HEK293 (cell line): ENCODE measurements around the gene CCNG2.

Experiments
- CTCF ChIA-PET: fragments of 350-600 bp; formaldehyde crosslinking; extraction: SDS; loops from one replicate; lab custom pipeline; 2021; ENCODE audit warnings: antibody characterized with exemption; lab: Yijun Ruan, JAX
- POLR2A ChIA-PET: fragments of 300-600 bp; formaldehyde crosslinking; extraction: SDS; loops from one replicate; lab custom pipeline; 2020; ENCODE audit warnings: antibody characterized with exemption, inconsistent platforms; lab: Yijun Ruan, JAX
- H3K27ac ChIP-seq: fragments of 200-500 bp; sonication (Bioruptor generic); 2 replicates; pipeline ENCODE4 v1.5.1; 2014; ENCODE audit warnings: low read depth, low read length, control low read depth, inconsistent platforms; ENCODE audit errors: extremely low read depth
- H3K36me3 ChIP-seq, 2 experiments: fragments of 200-500 bp in 1 of 2; sonication (Bioruptor generic) in 1 of 2; 1 replicate in 1 of 2; 2 replicates in 1 of 2; pipeline ENCODE4 v1.5.1; 2014 to 2017; ENCODE audit warnings: inconsistent platforms in 2 of 2, low read length in 2 of 2; ENCODE audit not compliant: control insufficient read depth in 2 of 2, insufficient read depth in 1 of 2
- H3K4me1 ChIP-seq: fragments of 200-500 bp; sonication (Bioruptor generic); 2 replicates; pipeline ENCODE4 v1.5.1; 2014; ENCODE audit warnings: mild to moderate bottlenecking, low read length, inconsistent platforms; ENCODE audit not compliant: control insufficient read depth, insufficient read depth
- H3K4me3 ChIP-seq: 2 replicates; pipeline ENCODE4 v1.5.1; 2011; ENCODE audit warnings: low read depth, mild to moderate bottlenecking, control low read depth, low read length, moderate library complexity
- H3K9me3 ChIP-seq: fragments of 200-500 bp; sonication (Bioruptor generic); 2 replicates; pipeline ENCODE4 v1.5.1; 2014; ENCODE audit warnings: low read depth, low read length, inconsistent platforms; ENCODE audit not compliant: control insufficient read depth, insufficient read depth
- BCL11B ChIP-seq: fragments of 450-650 bp; formaldehyde crosslinking; IDR thresholded peaks from 2 replicates; pipeline ENCODE4 v1.5.1; 2016; ENCODE audit warnings: low read depth, missing biosample characterization, missing genetic modification characterization
- HOXA7 ChIP-seq: sonication (generic); formaldehyde crosslinking; IDR thresholded peaks from 2 replicates; pipeline ENCODE4 v1.8.1; 2022; ENCODE audit warnings: missing genetic modification reagents, borderline replicate concordance
- MZF1 ChIP-seq: fragments of 450-650 bp; formaldehyde crosslinking; IDR thresholded peaks from 2 replicates; pipeline ENCODE4 v1.5.1; 2017; ENCODE audit warnings: missing biosample characterization, missing genetic modification characterization, borderline replicate concordance
- OSR2 ChIP-seq: fragments of 450-650 bp; formaldehyde crosslinking; IDR thresholded peaks from 2 replicates; pipeline ENCODE4 v1.5.1; 2016; ENCODE audit warnings: missing biosample characterization, missing genetic modification characterization
- SP3 ChIP-seq: fragments of 450-650 bp; formaldehyde crosslinking; IDR thresholded peaks from 2 replicates; pipeline ENCODE4 v1.5.1; 2016; ENCODE audit warnings: missing biosample characterization, missing genetic modification characterization
- TCF7L2 ChIP-seq: IDR thresholded peaks from 2 replicates; pipeline ENCODE4 v1.6.1; 2011; ENCODE audit warnings: low read depth, mild to moderate bottlenecking, inconsistent platforms, low read length, moderate library complexity, borderline replicate concordance
- ZIC2 ChIP-seq: fragments of 450-650 bp; formaldehyde crosslinking; IDR thresholded peaks from 2 replicates; pipeline ENCODE4 v1.5.1; 2016; ENCODE audit warnings: missing biosample characterization, missing genetic modification characterization
- ZNF155 ChIP-seq: fragments of 450-650 bp; formaldehyde crosslinking; IDR thresholded peaks from 2 replicates; pipeline ENCODE4 v1.5.1; 2016; ENCODE audit warnings: missing biosample characterization, missing genetic modification characterization
- ZNF202 ChIP-seq: fragments of 450-650 bp; formaldehyde crosslinking; IDR thresholded peaks from 2 replicates; pipeline ENCODE4 v1.5.1; 2016; ENCODE audit warnings: missing biosample characterization, missing genetic modification characterization, borderline replicate concordance
- ZNF223 ChIP-seq: fragments of 450-650 bp; formaldehyde crosslinking; IDR thresholded peaks from 2 replicates; pipeline ENCODE4 v1.5.1; 2016; ENCODE audit warnings: missing biosample characterization, missing genetic modification characterization
- ZNF239 ChIP-seq: fragments of 450-650 bp; formaldehyde crosslinking; IDR thresholded peaks from 2 replicates; pipeline ENCODE4 v1.5.1; 2016; ENCODE audit warnings: missing biosample characterization, missing genetic modification characterization
- ZNF292 ChIP-seq: fragments of 450-650 bp; formaldehyde crosslinking; IDR thresholded peaks from 2 replicates; pipeline ENCODE4 v1.5.1; 2016; ENCODE audit warnings: low read depth, missing biosample characterization, missing genetic modification characterization, borderline replicate concordance
- ZNF311 ChIP-seq: fragments of 450-650 bp; formaldehyde crosslinking; IDR thresholded peaks from 2 replicates; pipeline ENCODE4 v1.5.1; 2017; ENCODE audit warnings: missing biosample characterization, missing genetic modification characterization, borderline replicate concordance
- ZNF530 ChIP-seq: fragments of 450-650 bp; formaldehyde crosslinking; IDR thresholded peaks from 2 replicates; pipeline ENCODE4 v1.5.1; 2016; ENCODE audit warnings: low read depth, missing biosample characterization, missing genetic modification characterization
- ZNF768 ChIP-seq: fragments of 450-650 bp; formaldehyde crosslinking; IDR thresholded peaks from 2 replicates; pipeline ENCODE4 v1.5.1; 2018; ENCODE audit warnings: missing biosample characterization, mild to moderate bottlenecking, missing genetic modification characterization
- ZNF791 ChIP-seq: fragments of 450-650 bp; formaldehyde crosslinking; IDR thresholded peaks from 2 replicates; pipeline ENCODE4 v1.5.1; 2016; ENCODE audit warnings: missing biosample characterization, missing genetic modification characterization
- TF ChIP-seq, protein P1 (sequence below): fragments of 450-650 bp; formaldehyde crosslinking; IDR thresholded peaks from 2 replicates; pipeline ENCODE4 v1.5.1; 2016; ENCODE audit warnings: missing biosample characterization, missing genetic modification characterization
- TF ChIP-seq, protein P2 (sequence below): fragments of 450-650 bp; formaldehyde crosslinking; IDR thresholded peaks from 2 replicates; pipeline ENCODE4 v1.5.1; 2017; ENCODE audit warnings: missing biosample characterization, mild to moderate bottlenecking, missing genetic modification characterization, moderate library complexity
- TF ChIP-seq, protein P3 (sequence below): fragments of 450-650 bp; formaldehyde crosslinking; optimal IDR thresholded peaks from 2 replicates; pipeline ENCODE3; 2016; ENCODE audit warnings: missing biosample characterization, mild to moderate bottlenecking, missing genetic modification characterization
- TF ChIP-seq, protein P4 (sequence below): fragments of 450-650 bp; formaldehyde crosslinking; IDR thresholded peaks from 2 replicates; pipeline ENCODE4 v1.5.1; 2016; ENCODE audit warnings: missing biosample characterization, missing genetic modification characterization
- TF ChIP-seq, protein P5 (sequence below): fragments of 450-650 bp; formaldehyde crosslinking; IDR thresholded peaks from 2 replicates; pipeline ENCODE4 v1.5.1; 2016; ENCODE audit warnings: missing biosample characterization, missing genetic modification characterization, borderline replicate concordance

The CCNG2 gene

DNA sequence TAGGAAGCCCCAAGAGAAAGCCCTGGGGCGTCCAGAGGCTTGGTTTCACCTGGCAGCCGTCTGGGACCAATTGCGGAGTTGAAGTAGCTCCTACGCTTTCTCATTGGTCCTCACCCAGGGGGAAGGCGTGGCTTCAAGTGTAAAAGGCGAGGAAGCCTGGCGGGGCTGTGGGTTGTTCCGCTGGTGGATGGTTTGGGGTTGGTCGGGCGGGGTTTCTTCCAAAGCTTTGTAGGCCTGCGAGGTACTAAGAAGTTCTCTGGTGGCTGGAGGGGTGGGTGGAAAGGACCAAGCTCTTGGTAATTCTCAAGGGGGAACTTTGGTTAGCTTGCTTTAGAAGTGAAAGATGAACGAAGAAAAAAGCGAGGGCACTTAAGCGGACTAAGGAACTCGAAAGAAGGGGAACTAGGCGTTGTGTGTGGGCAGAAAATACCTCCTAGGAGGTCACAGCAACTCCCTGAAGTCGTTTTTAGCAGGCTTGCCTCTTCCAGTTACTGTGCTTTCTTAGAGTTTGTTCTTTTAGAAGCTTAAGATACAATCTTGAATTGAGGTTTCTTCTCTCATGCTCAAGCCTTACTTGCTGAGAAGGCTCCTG, 36.6 kb downstream of the CCNG2 start:
- H3K4me1 ChIP-seq: no peaks in the 10 kb centered on the region
- no peak overlapping the region for H3K27ac ChIP-seq
- no peaks in the 10 kb centered on the region for H3K9me3 ChIP-seq
- H3K4me3 ChIP-seq: no peak overlapping the region
- H3K36me3 ChIP-seq: no peaks in the 10 kb centered on the region
- POLR2A ChIA-PET: no interaction called here
- TF ChIP-seq BCL11B (tag by site-specific recombination): no peak
- TF ChIP-seq ZNF239 (tag by site-specific recombination): no peak
- no peak for TF ChIP-seq ZNF223 (tag by site-specific recombination)
- TF ChIP-seq, protein P1, sequence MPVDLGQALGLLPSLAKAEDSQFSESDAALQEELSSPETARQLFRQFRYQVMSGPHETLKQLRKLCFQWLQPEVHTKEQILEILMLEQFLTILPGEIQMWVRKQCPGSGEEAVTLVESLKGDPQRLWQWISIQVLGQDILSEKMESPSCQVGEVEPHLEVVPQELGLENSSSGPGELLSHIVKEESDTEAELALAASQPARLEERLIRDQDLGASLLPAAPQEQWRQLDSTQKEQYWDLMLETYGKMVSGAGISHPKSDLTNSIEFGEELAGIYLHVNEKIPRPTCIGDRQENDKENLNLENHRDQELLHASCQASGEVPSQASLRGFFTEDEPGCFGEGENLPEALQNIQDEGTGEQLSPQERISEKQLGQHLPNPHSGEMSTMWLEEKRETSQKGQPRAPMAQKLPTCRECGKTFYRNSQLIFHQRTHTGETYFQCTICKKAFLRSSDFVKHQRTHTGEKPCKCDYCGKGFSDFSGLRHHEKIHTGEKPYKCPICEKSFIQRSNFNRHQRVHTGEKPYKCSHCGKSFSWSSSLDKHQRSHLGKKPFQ (tag by site-specific recombination): no peak
- TF ChIP-seq ZNF311 (tag by site-specific recombination): no peak
- TF ChIP-seq ZNF768 (tag by site-specific recombination): no peak
- no peak for TF ChIP-seq SP3
- no peak for TF ChIP-seq ZNF202 (tag by site-specific recombination)
- no peak for TF ChIP-seq HOXA7 (CRISPR knock-in tag)
- no peak for TF ChIP-seq MZF1 (tag by site-specific recombination)
- no peak for TF ChIP-seq ZNF530 (tag by site-specific recombination)
- no peak for TF ChIP-seq ZNF155
- no peak for TF ChIP-seq ZNF791 (tag by site-specific recombination)
- TF ChIP-seq, all 188 proteins: peak for 0
- CTCF ChIA-PET: interaction anchor here (0.7 to 3.0 kb wide), 3 partner anchors 10 to 123 kb away, joined by 3 to 17 read pairs (median 3); no protein-coding TSS in a partner anchor

DNA sequence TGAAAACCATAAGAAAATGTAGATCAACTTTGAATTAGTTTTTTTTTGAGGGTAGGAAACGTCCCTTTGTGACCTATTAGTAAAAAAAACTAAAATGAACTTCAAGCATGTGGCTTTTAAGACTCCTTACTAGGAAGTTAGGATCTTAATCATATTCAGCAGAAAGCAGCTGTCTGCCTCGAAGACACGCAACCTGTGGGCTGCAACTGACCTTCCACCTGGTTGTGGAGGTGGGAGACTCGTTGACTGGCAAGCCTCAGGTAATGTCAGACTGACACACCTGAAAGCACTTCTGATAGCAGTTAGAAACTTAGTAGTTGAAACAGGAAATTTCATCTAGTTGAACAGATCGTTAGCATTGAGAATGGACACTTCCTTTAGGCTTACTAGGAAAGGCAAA, 37.4 kb downstream of the CCNG2 start:
- no peaks in the 10 kb centered on the region for H3K36me3 ChIP-seq
- ChIA-PET POLR2A (no interaction called here), CTCF (interaction anchor here (0.7 to 3.0 kb wide), 3 partner anchors 10 to 124 kb away, joined by 3 to 17 read pairs (median 3); no protein-coding TSS in a partner anchor)
- no peaks in the 10 kb centered on the region for H3K9me3 ChIP-seq
- no peak overlapping the region for H3K4me3 ChIP-seq
- no peak overlapping the region for H3K27ac ChIP-seq
- no peaks in the 10 kb centered on the region for H3K4me1 ChIP-seq
- no peak for TF ChIP-seq TCF7L2
- no peak for TF ChIP-seq ZIC2 (tag by site-specific recombination)
- TF ChIP-seq, protein P2, sequence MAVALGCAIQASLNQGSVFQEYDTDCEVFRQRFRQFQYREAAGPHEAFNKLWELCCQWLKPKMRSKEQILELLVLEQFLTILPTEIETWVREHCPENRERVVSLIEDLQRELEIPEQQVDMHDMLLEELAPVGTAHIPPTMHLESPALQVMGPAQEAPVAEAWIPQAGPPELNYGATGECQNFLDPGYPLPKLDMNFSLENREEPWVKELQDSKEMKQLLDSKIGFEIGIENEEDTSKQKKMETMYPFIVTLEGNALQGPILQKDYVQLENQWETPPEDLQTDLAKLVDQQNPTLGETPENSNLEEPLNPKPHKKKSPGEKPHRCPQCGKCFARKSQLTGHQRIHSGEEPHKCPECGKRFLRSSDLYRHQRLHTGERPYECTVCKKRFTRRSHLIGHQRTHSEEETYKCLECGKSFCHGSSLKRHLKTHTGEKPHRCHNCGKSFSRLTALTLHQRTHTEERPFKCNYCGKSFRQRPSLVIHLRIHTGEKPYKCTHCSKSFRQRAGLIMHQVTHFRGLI: no peak
- TF ChIP-seq, protein P3, sequence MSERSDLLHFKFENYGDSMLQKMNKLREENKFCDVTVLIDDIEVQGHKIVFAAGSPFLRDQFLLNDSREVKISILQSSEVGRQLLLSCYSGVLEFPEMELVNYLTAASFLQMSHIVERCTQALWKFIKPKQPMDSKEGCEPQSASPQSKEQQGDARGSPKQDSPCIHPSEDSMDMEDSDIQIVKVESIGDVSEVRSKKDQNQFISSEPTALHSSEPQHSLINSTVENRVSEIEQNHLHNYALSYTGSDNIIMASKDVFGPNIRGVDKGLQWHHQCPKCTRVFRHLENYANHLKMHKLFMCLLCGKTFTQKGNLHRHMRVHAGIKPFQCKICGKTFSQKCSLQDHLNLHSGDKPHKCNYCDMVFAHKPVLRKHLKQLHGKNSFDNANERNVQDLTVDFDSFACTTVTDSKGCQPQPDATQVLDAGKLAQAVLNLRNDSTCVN (tag by site-specific recombination): no peak
- TF ChIP-seq, protein P4, sequence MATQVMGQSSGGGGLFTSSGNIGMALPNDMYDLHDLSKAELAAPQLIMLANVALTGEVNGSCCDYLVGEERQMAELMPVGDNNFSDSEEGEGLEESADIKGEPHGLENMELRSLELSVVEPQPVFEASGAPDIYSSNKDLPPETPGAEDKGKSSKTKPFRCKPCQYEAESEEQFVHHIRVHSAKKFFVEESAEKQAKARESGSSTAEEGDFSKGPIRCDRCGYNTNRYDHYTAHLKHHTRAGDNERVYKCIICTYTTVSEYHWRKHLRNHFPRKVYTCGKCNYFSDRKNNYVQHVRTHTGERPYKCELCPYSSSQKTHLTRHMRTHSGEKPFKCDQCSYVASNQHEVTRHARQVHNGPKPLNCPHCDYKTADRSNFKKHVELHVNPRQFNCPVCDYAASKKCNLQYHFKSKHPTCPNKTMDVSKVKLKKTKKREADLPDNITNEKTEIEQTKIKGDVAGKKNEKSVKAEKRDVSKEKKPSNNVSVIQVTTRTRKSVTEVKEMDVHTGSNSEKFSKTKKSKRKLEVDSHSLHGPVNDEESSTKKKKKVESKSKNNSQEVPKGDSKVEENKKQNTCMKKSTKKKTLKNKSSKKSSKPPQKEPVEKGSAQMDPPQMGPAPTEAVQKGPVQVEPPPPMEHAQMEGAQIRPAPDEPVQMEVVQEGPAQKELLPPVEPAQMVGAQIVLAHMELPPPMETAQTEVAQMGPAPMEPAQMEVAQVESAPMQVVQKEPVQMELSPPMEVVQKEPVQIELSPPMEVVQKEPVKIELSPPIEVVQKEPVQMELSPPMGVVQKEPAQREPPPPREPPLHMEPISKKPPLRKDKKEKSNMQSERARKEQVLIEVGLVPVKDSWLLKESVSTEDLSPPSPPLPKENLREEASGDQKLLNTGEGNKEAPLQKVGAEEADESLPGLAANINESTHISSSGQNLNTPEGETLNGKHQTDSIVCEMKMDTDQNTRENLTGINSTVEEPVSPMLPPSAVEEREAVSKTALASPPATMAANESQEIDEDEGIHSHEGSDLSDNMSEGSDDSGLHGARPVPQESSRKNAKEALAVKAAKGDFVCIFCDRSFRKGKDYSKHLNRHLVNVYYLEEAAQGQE: no peak
- TF ChIP-seq, protein P5, sequence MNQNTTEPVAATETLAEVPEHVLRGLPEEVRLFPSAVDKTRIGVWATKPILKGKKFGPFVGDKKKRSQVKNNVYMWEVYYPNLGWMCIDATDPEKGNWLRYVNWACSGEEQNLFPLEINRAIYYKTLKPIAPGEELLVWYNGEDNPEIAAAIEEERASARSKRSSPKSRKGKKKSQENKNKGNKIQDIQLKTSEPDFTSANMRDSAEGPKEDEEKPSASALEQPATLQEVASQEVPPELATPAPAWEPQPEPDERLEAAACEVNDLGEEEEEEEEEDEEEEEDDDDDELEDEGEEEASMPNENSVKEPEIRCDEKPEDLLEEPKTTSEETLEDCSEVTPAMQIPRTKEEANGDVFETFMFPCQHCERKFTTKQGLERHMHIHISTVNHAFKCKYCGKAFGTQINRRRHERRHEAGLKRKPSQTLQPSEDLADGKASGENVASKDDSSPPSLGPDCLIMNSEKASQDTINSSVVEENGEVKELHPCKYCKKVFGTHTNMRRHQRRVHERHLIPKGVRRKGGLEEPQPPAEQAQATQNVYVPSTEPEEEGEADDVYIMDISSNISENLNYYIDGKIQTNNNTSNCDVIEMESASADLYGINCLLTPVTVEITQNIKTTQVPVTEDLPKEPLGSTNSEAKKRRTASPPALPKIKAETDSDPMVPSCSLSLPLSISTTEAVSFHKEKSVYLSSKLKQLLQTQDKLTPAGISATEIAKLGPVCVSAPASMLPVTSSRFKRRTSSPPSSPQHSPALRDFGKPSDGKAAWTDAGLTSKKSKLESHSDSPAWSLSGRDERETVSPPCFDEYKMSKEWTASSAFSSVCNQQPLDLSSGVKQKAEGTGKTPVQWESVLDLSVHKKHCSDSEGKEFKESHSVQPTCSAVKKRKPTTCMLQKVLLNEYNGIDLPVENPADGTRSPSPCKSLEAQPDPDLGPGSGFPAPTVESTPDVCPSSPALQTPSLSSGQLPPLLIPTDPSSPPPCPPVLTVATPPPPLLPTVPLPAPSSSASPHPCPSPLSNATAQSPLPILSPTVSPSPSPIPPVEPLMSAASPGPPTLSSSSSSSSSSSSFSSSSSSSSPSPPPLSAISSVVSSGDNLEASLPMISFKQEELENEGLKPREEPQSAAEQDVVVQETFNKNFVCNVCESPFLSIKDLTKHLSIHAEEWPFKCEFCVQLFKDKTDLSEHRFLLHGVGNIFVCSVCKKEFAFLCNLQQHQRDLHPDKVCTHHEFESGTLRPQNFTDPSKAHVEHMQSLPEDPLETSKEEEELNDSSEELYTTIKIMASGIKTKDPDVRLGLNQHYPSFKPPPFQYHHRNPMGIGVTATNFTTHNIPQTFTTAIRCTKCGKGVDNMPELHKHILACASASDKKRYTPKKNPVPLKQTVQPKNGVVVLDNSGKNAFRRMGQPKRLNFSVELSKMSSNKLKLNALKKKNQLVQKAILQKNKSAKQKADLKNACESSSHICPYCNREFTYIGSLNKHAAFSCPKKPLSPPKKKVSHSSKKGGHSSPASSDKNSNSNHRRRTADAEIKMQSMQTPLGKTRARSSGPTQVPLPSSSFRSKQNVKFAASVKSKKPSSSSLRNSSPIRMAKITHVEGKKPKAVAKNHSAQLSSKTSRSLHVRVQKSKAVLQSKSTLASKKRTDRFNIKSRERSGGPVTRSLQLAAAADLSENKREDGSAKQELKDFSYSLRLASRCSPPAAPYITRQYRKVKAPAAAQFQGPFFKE (tag by site-specific recombination): no peak
- no peak for TF ChIP-seq ZNF292 (tag by site-specific recombination)
- no peak for TF ChIP-seq OSR2 (tag by site-specific recombination)
